GM18502 (cell line): ENCODE measurements around the gene SCAPER.
"Not testable (repeated sequence)": the region's sequence is repeated elsewhere in the genome, so short reads cannot be mapped to it uniquely, and the experiment has no call there.

ENCODE experiments used
- ATAC-seq: cut with Tn5 transposase; IDR thresholded peaks from one replicate; pipeline ENCODE4 v1.9.1; 2021; ENCODE audit warnings: mild to moderate bottlenecking; ENCODE audit not compliant: unreplicated experiment, poor library complexity

Gene SCAPER

DNA sequence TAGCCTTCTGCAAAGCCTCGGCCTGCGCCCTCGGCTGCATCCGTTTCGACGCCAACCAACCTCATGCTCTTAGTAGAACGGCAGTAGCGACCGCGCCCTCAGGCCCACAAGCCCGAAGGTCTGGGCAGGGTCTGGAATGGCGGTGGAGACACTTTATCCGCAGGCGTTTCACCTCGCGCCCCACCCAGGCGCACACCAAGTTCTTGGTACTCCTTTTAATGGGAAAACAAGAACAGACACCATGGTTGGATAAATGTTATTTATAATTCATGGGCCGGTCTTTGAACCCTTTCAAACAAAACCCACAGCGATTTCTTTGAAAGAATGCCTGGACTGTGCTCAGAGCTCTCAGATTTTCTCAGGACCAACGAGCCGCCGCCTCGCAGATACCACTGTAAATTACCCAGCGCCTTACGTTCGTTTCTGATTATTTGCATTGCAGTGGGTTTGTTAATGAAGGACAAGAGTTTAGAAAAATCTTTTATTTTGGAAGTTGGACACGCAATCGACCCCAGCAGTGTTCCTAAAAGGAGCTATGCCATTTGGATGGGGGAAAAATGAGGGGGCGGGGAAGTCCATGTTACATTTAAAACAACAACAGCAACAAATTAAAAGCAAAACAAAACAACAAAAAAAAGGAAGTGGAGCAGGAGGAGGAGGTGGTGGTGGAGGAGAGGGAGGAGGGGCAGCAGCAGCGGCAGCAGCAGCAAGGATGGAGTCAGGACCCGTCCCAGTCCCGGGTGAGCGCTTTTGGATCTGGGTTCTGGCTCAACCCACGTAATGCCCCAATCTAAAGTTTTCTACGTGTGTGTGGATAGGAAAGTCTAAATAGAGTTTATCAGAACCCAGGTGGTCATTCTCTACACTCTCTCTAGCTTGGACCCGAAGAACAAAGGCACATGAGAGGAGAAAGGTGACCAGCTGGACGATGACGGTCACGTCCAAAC is 569.6 kb downstream of the SCAPER start:
- ATAC-seq, result peak; percentile 2

GRCh38 chr15:76334438-76335306 is 570.5 kb downstream of the SCAPER start:
- no peak for ATAC-seq

- ATAC-seq, result no peak
These were observed 571.3 kb downstream of the SCAPER start for GRCh38 chr15:76333720-76334437.

DNA sequence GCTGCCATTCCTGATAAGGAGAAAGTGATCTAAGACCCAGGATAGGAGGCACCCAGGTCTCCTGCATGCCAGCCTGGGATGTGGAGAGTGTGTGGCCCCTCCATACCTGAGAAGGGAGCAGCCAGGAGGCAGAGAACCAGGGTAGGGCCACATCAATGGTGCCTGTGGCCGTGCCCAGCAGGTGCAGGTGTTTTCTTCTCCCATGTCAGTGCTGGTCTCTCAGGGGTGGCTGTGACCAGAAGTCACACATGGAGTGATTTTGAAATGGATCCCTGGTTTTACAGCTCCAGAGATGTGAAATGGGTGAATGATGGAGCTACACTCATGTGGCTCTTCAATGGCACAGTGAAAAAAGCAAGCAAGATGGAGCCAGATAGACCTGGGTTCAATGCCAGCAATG is 571.8 kb downstream of the SCAPER start:
- ATAC-seq, result no peak

DNA sequence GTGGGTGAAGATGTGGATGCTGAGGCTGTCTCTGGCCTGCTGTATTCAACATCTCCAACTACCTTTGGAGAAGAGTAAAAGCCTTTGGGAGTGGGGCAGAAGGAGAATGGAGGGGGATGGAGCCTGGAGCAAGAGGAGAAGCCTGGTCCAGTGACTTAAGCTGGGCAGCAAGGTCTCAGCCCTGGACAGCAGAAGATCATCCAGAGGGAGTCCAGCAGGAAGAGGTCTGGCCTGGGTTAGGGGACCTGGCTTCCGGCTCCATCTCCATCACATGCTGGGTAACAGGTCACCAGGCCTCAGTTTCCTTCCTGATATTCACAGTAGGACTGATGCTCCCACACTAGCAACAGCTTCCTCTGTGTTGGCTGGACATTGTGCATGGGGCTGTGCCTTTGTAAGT is 572.3 kb downstream of the SCAPER start:
- ATAC-seq, result no peak

DNA sequence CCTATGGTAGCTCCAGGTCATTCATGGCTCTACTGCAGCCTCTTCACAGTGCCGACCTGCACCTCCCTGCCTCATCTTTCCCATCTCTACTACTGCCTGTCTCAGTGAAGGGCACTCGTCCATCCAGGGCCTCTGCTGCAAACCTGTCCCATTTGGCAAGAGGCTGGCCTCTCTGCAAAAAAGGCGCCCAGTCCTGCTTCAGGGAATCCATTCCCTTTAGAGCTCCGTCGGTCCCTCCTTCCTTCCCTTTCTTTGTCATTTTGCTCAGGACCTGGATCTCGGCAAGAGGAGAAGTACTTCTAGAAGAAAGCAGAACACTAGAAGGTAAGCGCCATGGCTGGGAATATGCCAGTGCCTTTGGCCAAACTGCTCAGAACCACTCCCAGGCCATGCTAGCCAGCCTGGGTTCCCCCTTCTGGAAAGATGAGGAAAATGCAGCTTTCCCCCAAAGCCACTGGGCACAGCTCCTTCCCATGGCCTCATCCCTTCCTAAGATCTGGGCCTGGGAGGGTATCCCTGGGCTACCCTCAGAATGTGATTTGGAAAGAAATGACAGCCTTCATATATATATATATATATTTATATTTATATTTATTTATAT is 575.0 kb downstream of the SCAPER start:
- ATAC-seq, result no peak

GRCh38 chr15:76328958-76329357 is 576.2 kb downstream of the SCAPER start:
- ATAC-seq, result no peak

DNA sequence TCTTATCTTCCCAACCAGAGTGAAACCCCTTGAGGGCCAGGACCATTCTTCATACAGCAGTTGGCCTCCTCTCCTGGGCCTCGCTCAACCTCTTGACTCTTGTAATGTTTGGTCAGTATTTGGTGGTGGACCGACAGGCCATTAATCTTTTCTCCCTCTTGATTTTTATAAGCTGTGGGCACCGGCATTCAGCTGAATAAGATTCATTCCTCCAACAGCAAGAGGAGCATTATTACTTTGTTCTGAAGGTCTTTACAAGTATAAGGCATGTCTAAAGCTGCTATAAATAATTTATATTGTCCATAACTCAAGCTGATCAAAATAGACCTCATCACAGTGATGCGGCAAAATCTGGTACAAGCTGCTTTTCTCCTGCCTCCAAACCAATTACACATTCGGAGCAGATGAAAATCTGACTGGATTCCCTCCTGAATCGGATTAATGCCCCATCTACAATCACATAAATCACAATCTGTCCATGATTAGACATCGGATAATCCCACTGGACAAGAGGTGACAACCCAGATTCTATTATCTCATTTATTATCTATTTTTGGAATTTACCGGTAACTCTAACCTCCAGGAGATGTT is 576.9 kb downstream of the SCAPER start:
- ATAC-seq, result no peak

DNA sequence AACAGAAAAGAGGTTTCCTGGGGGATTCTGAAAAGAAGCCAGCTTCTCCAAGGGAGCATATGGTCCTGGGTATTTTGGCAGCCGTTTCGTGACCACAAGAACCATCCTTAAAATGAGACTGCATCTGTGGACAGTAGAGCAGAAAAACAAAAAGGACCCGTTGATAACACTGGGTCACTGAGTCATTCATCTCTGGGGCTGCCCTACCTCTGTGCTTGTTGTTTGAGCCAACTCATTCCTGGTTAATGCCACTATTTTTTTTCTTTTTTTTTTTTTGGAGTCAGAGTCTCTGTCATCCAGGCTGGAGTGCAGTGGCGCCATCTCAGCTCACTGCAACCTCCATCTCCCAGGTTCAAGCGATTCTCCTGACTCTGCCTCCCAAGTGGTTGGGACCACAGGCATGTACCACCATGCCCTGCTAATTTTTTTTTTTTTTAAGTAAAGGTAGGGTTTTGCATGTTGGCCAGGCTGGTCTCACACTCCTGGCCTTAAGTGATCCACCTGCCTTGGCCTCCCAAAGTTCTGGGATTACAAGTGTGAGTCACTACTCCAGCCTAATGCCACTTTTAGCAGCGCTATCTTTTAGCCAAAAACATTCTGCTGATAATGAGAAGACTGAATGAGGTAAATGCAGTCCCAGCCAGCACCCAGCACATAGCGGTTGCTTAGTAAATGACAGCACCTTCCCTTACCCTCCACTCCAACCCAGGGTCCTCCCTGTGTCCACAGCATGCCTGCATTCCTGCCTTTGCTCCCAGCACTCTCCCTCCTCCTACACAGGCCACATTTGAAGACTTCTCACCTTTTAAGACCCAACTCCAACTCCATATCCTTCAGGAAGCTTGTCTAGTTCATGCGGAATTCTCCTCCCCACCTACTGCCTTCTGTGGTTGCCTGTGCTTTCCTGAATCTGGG is 577.7 kb downstream of the SCAPER start:
- ATAC-seq, result no peak

- no peak for ATAC-seq
These were observed 579.4 kb downstream of the SCAPER start for GRCh38 chr15:76325704-76326103.

GRCh38 chr15:76324066-76324465 is 581.1 kb downstream of the SCAPER start:
- ATAC-seq, result no peak

- ATAC-seq, result no peak
These were observed 583.5 kb downstream of the SCAPER start for GRCh38 chr15:76321602-76322001.

- ATAC-seq, result no peak
These were observed 584.0 kb downstream of the SCAPER start for GRCh38 chr15:76321171-76321570.

GRCh38 chr15:76320012-76320411 is 585.1 kb downstream of the SCAPER start:
- no peak for ATAC-seq

DNA sequence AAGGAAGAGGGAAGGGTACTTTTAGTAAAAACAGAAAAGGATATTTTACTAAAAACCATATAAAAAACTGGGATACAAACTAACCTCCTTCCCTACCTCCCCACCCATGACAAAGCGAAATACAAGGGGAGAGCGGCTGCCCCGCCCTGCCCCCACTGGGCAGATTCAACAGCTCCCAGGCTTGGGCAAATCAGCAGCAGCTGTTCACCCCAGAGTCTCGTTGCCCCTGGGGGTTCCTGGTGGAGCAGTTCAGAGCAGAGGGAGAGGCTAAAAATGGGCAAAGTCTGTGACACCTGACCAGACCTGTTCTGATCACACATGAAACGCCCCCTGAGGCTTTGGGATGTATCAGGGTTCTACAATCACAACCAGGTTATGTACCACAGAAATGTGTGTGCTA is 591.4 kb downstream of the SCAPER start:
- no peak for ATAC-seq

DNA sequence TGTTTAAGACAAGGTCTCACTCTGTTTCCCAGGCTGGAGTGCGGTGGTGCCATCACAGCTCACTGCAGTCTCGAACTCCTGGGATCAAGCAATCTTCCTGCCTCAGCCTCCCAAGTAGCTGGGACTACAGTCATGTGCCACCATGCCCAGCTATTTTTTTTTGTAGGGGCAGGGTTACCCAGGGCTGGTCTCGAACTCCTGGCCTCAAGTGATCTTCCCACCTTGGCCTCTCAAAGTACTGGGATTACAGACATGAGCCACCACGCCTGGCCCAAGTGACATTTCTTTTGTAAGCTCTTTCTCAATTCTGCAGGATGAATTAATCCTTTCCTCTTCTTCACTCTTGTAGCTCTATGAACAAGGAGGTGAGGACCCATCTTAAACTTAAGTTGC is 592.0 kb downstream of the SCAPER start:
- not testable (repeated sequence) for ATAC-seq

DNA sequence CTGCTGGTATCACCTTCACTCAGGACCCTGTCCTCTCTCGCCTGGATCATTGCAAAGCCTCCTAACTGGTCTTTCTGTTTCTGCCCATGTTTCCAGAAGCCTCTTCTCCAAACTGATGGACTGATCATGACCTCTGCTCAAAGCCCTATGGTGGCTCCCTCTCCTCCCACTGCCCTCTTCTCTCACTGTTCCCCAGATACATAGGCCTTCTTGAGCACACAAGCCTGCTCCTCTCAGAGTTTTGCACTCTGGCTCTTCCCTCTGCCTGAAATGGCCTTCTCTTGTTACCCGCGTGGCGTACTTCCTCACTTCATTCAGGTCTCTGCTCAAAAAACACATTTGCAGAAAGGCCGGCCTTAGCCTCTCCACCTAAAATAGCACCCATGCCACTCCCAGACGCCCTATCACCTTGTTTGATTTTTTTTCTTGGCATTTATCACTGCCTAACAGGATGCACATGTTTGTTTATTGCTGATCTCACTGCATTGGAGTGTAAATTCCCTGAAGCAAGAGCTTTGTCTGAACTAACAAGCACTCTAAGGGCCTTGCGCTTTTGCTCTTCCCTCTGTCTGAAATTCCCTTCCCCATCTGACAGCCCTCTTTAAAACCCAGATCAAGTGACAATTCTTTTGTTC is 592.5 kb downstream of the SCAPER start:
- no peak for ATAC-seq
